ENCODE measurements around the gene PCCA. TPM values are rescaled to one million over a fixed set of nuclear protein-coding genes. Genes with fewer than 3 reads are reported as not detected.

Gene PCCA
- polyA plus RNA-seq, 1 of the 3 experiments (the other 2 are of a cell fraction) = 7.3 TPM

GRCh38 chr13:100510208-100510957, 421.5 kb downstream of the PCCA start (continued):
- 0 out of 2 replicates have a peak, but pooled peaks have one; percentile 24 for TF ChIP-seq TCF12 (IDR thresholded peaks at IDR 0.05)

DNA sequence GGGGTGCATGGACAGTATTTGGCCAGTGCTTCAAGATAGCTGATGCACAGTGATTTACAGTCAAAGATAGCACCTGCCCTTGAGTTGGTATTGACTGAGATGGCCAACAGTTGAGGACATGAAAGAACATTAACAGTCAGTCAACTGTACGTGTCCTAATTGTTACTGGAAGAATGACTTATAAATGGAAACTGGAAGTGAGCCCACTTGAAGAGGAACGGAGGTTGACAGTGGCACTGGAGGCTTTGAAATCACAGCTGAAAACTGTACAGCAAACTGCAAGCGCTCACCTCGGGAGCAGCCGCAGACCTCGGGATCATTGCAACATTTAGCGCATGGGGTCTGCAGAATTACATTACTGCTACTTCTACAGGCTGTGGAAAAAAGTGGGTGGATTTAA, 422.6 kb downstream of the PCCA start:
- Histone ChIP-seq H3K9ac (no peak overlapping the region), H3K79me2 (ENCODE audit: insufficient read depth) (no peaks in the 10 kb centered on the region), H4K20me1 (ENCODE audit: insufficient read depth) (no peaks in the 10 kb centered on the region), H3K4me1 (ENCODE audit: control insufficient read depth in 1 of 2, insufficient read depth in 2 of 2, low read depth in 1 of 2, low read length in 1 of 2) (peaks cover 10 to 17% of the 10 kb centered on the region in 2 experiments; a peak in 3 of 4 replicates), H3K27me3 (ENCODE audit: insufficient read depth) (no peaks in the 10 kb centered on the region), H3K4me3 (ENCODE audit: low read depth in 2 of 2, low read length in 1 of 2) (no peak overlapping the region), H3K4me2 (no peak overlapping the region), H3K27ac (ENCODE audit: low read depth in 2 of 2, low read length in 1 of 2) (no peak overlapping the region), H3F3A (replicated peaks; ENCODE audit: insufficient read depth) (no peaks in the 10 kb centered on the region), H3K9me3 (no peaks in the 10 kb centered on the region), H3K9me2 (no peaks in the 10 kb centered on the region), H3K36me3 (replicated peaks in 1 of 2; ENCODE audit: control insufficient read depth in 1 of 2, insufficient read depth in 2 of 2, low read length in 1 of 2) (peaks cover 2 to 5% of the 10 kb centered on the region in 2 experiments), H2AFZ (ENCODE audit: low read depth) (no peak overlapping the region)
- TF ChIP-seq GATA2 (CRISPR knock-in tag; IDR thresholded peaks at IDR 0.05) (no peak), EZH2phosphoT487 (IDR thresholded peaks at IDR 0.05; ENCODE audit: borderline replicate concordance, low read depth) (no peak), TAF1 (IDR thresholded peaks at IDR 0.05; ENCODE audit: borderline replicate concordance, low read depth, low read length) (no peak), SMC3 (IDR thresholded peaks at IDR 0.05; ENCODE audit: low read depth, low read length) (no peak), JUND (IDR thresholded peaks at IDR 0.05) (no peak), MXI1 (IDR thresholded peaks at IDR 0.05; ENCODE audit: low read depth, low read length) (no peak), RXRA (IDR thresholded peaks at IDR 0.05; ENCODE audit: borderline replicate concordance, low read depth) (no peak), ZBTB33 (IDR thresholded peaks at IDR 0.05; ENCODE audit: borderline replicate concordance, low read depth) (no peak)
- TF ChIP-seq, protein P1, sequence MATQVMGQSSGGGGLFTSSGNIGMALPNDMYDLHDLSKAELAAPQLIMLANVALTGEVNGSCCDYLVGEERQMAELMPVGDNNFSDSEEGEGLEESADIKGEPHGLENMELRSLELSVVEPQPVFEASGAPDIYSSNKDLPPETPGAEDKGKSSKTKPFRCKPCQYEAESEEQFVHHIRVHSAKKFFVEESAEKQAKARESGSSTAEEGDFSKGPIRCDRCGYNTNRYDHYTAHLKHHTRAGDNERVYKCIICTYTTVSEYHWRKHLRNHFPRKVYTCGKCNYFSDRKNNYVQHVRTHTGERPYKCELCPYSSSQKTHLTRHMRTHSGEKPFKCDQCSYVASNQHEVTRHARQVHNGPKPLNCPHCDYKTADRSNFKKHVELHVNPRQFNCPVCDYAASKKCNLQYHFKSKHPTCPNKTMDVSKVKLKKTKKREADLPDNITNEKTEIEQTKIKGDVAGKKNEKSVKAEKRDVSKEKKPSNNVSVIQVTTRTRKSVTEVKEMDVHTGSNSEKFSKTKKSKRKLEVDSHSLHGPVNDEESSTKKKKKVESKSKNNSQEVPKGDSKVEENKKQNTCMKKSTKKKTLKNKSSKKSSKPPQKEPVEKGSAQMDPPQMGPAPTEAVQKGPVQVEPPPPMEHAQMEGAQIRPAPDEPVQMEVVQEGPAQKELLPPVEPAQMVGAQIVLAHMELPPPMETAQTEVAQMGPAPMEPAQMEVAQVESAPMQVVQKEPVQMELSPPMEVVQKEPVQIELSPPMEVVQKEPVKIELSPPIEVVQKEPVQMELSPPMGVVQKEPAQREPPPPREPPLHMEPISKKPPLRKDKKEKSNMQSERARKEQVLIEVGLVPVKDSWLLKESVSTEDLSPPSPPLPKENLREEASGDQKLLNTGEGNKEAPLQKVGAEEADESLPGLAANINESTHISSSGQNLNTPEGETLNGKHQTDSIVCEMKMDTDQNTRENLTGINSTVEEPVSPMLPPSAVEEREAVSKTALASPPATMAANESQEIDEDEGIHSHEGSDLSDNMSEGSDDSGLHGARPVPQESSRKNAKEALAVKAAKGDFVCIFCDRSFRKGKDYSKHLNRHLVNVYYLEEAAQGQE (IDR thresholded peaks at IDR 0.05; ENCODE audit: low read depth, low read length) = no peak
- CTCF ChIA-PET = interaction anchor here (1.1 to 9.2 kb wide), 6 partner anchors 8 to 853 kb away, joined by 3 to 107 read pairs (median 8); no protein-coding TSS in a partner anchor
- DNase-seq = no peak
- 95% methylated on average over 7 of the region's 7 CpGs for WGBS (ENCODE audit: low lambda C conversion rate)
- POLR2A ChIA-PET = no interaction called here
